Naive B cell (primary cell): Measurements from ENCODE around the gene CHSY1. TPM values are rescaled to one million over a fixed set of nuclear protein-coding genes. Genes with fewer than 3 reads are reported as not detected.

Experiments
- ATAC-seq, 2 donors: fragments of 150-1000 bp; cut with Tn5 transposase; 2 replicates each; pipeline ENCODE4 v1.10.0; 2021; ENCODE audit warnings: low read depth in 2 of 2, mild to moderate bottlenecking in 2 of 2, moderate library complexity in 2 of 2
- DNase-seq: peaks from one replicate; pipeline ENCODE4 v3.0.0; 2022
- H3K27ac Mint-ChIP-seq, 6 donors: one replicate each; pipeline ENCODE4 v1.8.0; 2020 to 2022; ENCODE audit warnings: mild to moderate bottlenecking in 6 of 6, mixed read lengths in 6 of 6, moderate library complexity in 5 of 6, inconsistent platforms in 2 of 6
- H3K27me3 Mint-ChIP-seq, 3 donors: one replicate each; pipeline ENCODE4 v1.8.0; 2021 to 2022; ENCODE audit warnings: mixed read lengths in 3 of 3, mild to moderate bottlenecking in 1 of 3
- H3K36me3 Mint-ChIP-seq, 2 donors: one replicate each; pipeline ENCODE4 v1.8.0; 2020 to 2022; ENCODE audit warnings: mixed read lengths in 2 of 2, inconsistent platforms in 1 of 2, mild to moderate bottlenecking in 1 of 2
- H3K4me1 Mint-ChIP-seq, 3 donors: one replicate each; pipeline ENCODE4 v1.8.0; 2020 to 2022; ENCODE audit warnings: mixed read lengths in 3 of 3, inconsistent platforms in 1 of 3, mild to moderate bottlenecking in 1 of 3, moderate library complexity in 1 of 3
- H3K4me3 Mint-ChIP-seq, 8 donors: one replicate each; pipeline ENCODE4 v1.8.0; 2020 to 2022; ENCODE audit warnings: mild to moderate bottlenecking in 8 of 8, mixed read lengths in 8 of 8, moderate library complexity in 8 of 8, inconsistent platforms in 2 of 8
- H3K9me3 Mint-ChIP-seq, 7 donors: one replicate each; pipeline ENCODE4 v1.8.0; 2020 to 2022; ENCODE audit warnings: mixed read lengths in 7 of 7, mild to moderate bottlenecking in 5 of 7, inconsistent platforms in 2 of 7, moderate library complexity in 1 of 7
- polyA plus RNA-seq, 6 donors: library from polyadenylated mRNA; unstranded; fragments of 300-500 nt; fragmentation: Illumina TruSeq; gene quantifications; one replicate each; pipeline ENCODE4 v1.2.3, GENCODE V29; 2021; ENCODE audit warnings: low read depth in 6 of 6

Gene CHSY1
- polyA plus RNA-seq, 6 donors from 2014 or later = 2.0 to 3.7 (median 2.5) TPM

DNA sequence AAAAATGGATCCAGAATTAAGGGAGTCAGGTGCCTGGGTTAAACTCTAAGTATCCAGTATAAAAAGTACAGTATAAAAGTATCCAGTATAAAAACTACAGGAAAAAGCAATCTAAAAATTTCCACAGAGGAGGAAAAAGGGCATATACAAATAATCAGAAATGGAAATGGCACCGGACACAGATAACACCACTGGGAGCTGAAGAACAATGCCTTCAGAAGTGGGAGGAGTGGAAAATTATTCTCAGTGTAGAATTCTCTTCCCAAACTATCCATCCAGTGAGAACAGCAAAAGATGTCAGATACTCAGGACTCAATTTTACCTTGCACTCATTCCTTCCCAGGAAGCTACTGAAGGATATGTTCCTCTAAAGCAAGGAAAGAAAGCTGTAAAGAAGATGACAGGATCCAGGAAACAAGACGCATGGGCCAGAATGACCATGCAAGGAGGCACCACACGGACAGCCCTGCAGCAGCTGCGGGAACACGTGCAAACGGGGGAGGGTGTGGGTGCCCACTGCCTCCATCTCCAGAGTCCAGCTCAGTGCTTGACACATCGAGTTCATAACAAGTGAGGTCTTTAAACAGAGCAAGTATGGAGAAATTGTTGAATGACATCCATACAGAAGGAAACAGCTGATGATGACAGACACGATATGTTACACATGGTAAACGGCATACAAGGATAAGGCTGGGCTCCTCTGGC, 68.5 kb downstream of the CHSY1 start:
- DNase-seq (no peak), ATAC-seq (no peak)
- Mint-ChIP-seq H3K27ac (peak overlapping the region in 1 of 6 donors; percentile 75), H3K4me1 (peaks cover 16 to 24% (median 20%) of the 10 kb centered on the region in 3 donors), H3K4me3 (no peak overlapping the region), H3K27me3 (no peaks in the 10 kb centered on the region), H3K36me3 (peaks cover 0 to 5% of the 10 kb centered on the region in 2 donors), H3K9me3 (no peaks in the 10 kb centered on the region)

DNA sequence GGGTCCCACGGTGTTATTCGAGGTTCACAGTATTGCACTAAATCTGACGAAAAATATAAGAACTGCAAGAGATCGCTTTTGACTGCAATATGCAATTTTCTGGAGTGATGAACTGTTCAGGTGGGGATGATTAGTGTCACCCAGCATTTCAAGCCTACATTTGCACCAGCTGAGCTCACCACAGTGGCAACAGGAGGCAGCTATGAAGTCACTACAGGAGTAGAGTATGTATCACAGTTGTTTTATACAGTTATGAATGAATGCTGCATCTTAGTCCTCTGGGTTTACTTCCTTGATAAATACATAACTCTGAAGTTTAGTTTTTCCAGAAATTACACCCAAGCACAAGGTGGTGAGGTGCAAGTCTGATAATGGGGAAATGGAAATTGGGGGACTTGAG, 69.6 kb downstream of the CHSY1 start:
- ATAC-seq = no peak
- DNase-seq = no peak
- Mint-ChIP-seq H3K4me1 (peaks cover 11 to 19% (median 14%) of the 10 kb centered on the region in 3 donors), H3K9me3 (no peaks in the 10 kb centered on the region), H3K36me3 (peaks cover 9 to 15% of the 10 kb centered on the region in 2 donors), H3K27me3 (no peaks in the 10 kb centered on the region), H3K27ac (peak overlapping the region in 3 of 6 donors; percentile 5 to 75 (median 22)), H3K4me3 (no peak overlapping the region)

DNA sequence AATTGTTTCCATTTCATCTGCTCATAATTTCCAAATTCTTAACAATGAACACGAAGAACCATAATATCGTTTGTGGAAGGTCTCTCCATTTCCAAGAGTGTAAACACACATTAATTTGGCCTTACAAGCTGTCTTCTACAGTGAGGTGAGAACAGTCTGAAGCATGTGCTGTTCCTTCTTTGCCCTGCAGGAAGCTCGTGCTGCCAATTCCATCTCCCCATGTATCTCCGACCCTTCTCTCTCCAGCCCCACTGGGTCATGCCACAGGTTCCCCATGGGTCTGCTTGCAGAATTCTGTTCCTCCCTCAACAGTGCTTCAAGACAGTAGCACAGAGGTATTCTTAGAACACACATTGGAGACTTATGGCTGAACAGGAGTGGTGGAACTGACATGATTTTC, 70.5 kb downstream of the CHSY1 start:
- Mint-ChIP-seq H3K27me3 (no peaks in the 10 kb centered on the region), H3K27ac (no peak overlapping the region), H3K4me1 (peaks cover 12 to 19% (median 14%) of the 10 kb centered on the region in 3 donors)

DNA sequence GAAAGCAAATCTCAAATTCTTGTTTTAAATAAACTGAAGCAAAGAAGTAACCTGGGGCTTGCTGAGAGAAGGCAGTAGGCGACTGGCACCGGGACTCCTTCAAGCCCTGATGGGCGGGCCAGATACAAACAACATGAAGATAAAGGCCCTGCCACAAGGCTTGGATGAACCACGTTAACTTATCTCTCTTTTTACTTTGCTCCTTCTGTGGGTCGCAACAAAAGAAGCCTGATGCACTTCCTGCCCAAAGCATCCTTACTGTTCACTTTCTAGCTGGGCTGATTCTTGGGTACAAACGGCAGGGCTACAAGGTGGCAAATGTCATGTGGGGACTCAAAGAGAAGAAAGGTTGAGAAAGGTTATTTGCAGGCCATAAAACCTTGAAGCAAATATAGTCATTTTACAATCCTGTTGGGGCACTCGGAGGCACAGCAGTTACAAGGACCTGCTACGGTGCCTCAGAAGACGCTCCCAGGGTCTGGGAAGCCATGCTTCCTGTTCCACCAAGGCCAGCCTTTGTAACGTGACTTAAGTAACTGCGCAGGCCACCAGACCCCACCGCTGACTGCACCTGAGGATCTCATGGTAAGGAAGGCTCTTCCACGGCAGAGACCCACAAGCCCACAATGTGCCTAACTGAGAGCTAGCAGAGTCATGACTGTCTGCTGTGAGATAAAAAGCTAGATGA, 71.1 kb downstream of the CHSY1 start:
- H3K4me1 Mint-ChIP-seq = peaks cover 13 to 20% (median 14%) of the 10 kb centered on the region in 3 donors
- no peaks in the 10 kb centered on the region for H3K9me3 Mint-ChIP-seq
- peaks cover 9 to 15% of the 10 kb centered on the region in 2 donors for H3K36me3 Mint-ChIP-seq
- H3K27me3 Mint-ChIP-seq = no peaks in the 10 kb centered on the region
- H3K27ac Mint-ChIP-seq = peak overlapping the region in 1 of 6 donors; percentile 20
- DNase-seq = no peak
- no peak overlapping the region for H3K4me3 Mint-ChIP-seq
- ATAC-seq = no peak

More for the DNA sequence above, 70.5 kb downstream of the CHSY1 start:
- no peaks in the 10 kb centered on the region for H3K9me3 Mint-ChIP-seq
- H3K36me3 Mint-ChIP-seq = peaks cover 9 to 15% of the 10 kb centered on the region in 2 donors
- ATAC-seq (no peak), DNase-seq (no peak)
- no peak overlapping the region for H3K4me3 Mint-ChIP-seq

DNA sequence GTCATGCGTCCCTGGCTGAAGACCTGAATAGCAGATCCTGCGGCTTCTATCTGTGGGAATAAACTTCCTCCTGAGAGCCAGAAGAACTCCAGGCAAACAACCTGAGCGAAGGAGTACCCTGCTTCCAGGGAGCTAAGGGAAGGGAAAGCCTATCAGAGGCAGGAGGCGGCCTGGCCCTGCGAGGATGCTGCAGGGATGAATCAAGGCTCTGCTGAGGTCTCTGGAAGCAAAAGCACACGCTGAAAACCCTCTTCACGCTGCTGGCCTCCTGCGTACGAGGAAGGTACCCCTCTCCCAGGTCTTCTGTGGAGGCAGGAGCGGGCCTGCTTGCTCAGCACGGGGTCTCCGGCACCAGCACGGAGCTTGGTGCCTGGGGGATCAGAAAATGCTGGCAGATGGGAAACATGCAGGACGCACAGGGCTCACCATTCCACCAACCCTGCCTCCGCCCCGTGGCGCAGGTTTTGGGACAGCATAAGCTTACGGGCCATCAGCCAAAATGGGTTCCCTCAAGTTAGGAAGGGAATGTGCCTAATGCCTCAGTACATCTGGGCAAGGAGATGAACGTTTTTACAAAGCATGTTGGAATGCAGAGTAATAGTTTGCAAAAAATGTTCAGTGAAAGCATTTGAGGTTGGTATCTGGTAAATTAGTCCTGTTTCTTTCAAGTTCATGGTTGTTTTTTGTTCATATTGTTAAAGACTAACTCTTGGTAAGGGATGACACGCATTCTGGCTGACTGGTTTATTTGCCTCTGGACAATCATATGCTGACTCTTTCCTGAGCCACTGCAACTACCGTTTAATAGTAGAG, 72.3 kb downstream of the CHSY1 start:
- ATAC-seq (no peak), DNase-seq (no peak)
- Mint-ChIP-seq H3K36me3 (peaks cover 9 to 15% of the 10 kb centered on the region in 2 donors), H3K27me3 (no peaks in the 10 kb centered on the region), H3K27ac (peak overlapping the region in 1 of 6 donors; percentile 5), H3K9me3 (no peaks in the 10 kb centered on the region), H3K4me3 (peak overlapping the region in 1 of 8 donors; percentile 81), H3K4me1 (peaks cover 19 to 27% (median 26%) of the 10 kb centered on the region in 3 donors)

DNA sequence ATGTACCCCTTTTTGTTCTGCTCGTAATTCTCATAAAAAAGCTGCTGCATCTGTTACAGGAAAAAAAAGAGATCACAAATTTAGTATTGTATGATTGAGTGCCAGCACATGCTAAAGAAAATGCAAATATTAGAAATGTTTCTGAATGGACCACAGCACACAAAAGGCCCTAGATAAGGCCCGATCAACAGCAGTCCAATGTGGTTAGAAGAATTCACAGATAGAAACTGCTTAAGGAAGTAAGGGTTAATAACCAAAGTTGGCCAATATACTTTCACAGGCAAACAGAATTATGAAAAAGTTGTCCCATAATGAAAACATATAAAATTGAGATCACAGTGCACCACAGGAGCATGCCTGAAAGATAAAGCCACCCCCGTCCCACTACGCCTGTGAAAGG, 72.9 kb downstream of the CHSY1 start:
- DNase-seq = no peak
- peaks cover 25 to 33% (median 31%) of the 10 kb centered on the region in 3 donors for H3K4me1 Mint-ChIP-seq
- H3K27me3 Mint-ChIP-seq = no peaks in the 10 kb centered on the region
- H3K9me3 Mint-ChIP-seq = no peaks in the 10 kb centered on the region
- no peak for ATAC-seq
- no peak overlapping the region for H3K4me3 Mint-ChIP-seq
- H3K36me3 Mint-ChIP-seq = peaks cover 9 to 21% of the 10 kb centered on the region in 2 donors
- no peak overlapping the region for H3K27ac Mint-ChIP-seq

DNA sequence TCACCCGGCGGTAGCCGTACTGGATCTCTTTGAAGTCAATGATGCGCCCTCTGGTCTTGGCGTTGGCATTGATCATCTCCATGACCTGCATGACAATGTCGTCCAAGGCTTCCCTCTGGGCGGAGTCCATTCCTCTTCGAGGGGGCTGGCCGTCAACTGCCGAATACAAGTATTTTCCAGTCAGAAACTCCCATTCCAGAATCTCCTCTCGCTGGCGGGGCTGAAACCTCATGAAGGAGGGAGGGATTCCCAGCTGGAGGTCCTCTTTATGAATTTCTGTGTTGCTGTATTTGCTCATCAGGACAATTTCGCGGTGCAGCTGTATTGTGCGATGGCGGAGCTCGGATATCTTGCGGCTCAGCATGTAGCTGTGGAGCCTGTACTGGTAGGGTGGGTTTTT, 73.4 kb downstream of the CHSY1 start:
- Mint-ChIP-seq H3K27ac (peak overlapping the region in 1 of 6 donors; percentile 53), H3K9me3 (no peaks in the 10 kb centered on the region), H3K4me3 (no peak overlapping the region), H3K4me1 (peaks cover 26 to 31% (median 30%) of the 10 kb centered on the region in 3 donors), H3K36me3 (peaks cover 9 to 23% of the 10 kb centered on the region in 2 donors), H3K27me3 (no peaks in the 10 kb centered on the region)
- no peak for DNase-seq
- no peak for ATAC-seq

DNA sequence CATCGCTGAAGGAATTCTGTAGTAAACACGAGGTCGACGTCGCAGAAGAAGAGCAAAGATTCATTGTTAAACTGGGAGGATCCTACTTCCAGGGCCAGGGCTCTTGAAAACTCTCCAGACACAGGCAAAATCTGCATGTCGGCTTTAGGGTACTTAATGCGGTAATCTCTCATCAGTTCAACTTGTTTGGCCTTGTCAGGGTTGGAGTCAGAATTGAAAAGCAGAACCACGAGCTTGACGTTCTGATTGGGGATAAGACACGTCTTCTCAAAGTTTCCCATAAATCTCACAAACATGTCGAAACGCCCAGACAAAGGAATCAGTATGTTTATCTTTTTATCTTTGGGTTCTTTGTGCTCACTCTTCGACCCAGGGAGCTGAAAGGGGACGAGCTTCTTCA, 74.0 kb downstream of the CHSY1 start:
- Mint-ChIP-seq H3K27ac (peak overlapping the region in 1 of 6 donors; percentile 53), H3K4me3 (no peak overlapping the region), H3K9me3 (no peaks in the 10 kb centered on the region), H3K27me3 (no peaks in the 10 kb centered on the region), H3K4me1 (peaks cover 24 to 30% (median 29%) of the 10 kb centered on the region in 3 donors), H3K36me3 (peaks cover 9 to 23% of the 10 kb centered on the region in 2 donors)
- no peak for ATAC-seq
- DNase-seq = no peak

DNA sequence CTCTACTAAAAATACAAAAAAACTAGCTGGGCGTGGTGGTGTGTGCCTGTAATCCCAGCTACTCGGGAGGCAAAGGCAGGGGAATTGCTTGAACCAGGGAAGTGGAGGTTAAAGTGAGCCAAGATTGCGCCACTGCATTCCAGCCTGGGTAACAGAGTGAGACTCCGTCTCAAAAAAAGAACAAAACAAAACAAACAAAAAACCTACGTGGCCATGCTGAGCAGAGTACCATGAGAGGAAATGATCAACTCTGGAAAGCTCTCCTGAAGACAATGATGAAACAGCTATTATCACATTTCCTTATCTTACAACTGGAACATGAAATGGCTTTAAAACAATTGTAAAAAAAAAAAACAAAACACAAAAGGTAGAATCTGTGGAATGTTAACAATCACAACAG, 75.2 kb downstream of the CHSY1 start:
- Mint-ChIP-seq H3K4me3 (peak overlapping the region in 1 of 8 donors; percentile 61), H3K27me3 (no peaks in the 10 kb centered on the region), H3K9me3 (no peaks in the 10 kb centered on the region), H3K36me3 (peaks cover 9 to 23% of the 10 kb centered on the region in 2 donors), H3K27ac (peak overlapping the region in 2 of 6 donors; percentile 20 to 27), H3K4me1 (peaks cover 21 to 31% (median 30%) of the 10 kb centered on the region in 3 donors)
- ATAC-seq (no peak), DNase-seq (no peak)

DNA sequence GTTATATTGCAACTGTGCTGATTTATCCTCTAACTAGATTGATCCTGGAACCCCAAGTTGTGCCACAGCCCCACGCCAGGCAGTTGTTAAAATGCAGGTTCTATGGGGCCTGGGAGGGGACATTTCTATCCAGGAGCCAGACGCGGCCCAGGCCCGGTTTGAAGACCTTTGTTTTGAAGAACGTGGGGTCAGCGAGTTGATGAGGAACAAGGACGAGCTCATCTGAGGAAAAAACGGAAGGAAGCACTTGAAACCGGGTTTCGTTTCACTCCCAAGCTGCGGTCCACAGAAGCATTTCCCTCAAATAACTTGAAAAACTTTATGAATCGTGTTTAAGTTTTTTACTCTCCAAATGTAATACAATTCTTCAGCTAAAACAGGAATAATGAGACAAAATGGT, 76.4 kb downstream of the CHSY1 start:
- Mint-ChIP-seq H3K36me3 (peaks cover 9 to 23% of the 10 kb centered on the region in 2 donors), H3K4me1 (peaks cover 21 to 30% (median 26%) of the 10 kb centered on the region in 3 donors), H3K9me3 (no peaks in the 10 kb centered on the region), H3K4me3 (peak overlapping the region in 7 of 8 donors; percentile 48 to 82 (median 71)), H3K27me3 (no peaks in the 10 kb centered on the region), H3K27ac (peak overlapping the region in 5 of 6 donors; percentile 8 to 84 (median 41))
- no peak for DNase-seq
- peak in 1 of 2 donors; percentile 59 for ATAC-seq

DNA sequence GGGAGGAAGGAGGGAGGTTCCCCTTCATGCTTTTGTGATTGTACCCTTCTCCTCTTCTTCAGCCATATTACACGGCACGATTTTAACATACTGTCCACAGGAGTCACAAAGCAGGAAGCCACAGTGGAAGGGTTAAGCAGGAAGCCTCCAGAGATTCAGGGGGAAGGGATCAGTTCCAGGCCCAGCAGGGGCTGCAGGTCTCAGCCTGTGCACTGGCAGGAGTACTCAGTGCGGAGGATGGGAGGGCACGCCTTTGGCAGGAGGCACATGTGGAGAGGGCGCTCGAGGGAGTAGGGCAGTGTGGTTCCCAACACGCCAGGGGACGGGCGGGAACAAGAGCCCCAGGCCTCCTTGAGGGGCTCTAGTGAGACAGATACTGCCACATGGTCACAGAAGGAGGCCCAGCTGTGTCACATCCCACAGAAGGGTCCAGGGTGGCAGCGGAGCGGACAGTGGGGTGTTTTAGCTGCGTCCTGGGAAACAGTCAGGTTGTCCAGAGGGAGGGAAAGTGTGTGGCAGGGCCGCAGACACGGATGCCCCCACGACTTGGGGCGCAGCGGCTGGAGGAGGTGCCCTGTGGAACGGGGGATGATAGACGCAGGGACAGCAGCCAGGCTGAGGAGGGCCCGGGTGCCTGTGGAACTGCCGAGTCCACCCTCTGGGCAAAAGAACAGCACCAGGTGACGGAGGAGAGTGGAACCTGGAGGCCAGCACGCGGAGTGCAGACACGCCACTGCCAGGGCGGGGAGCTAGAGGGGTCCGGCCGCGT, 77.5 kb downstream of the CHSY1 start:
- ATAC-seq (no peak), DNase-seq (no peak)
- Mint-ChIP-seq H3K36me3 (peaks cover 9 to 23% of the 10 kb centered on the region in 2 donors), H3K4me1 (peaks cover 21 to 30% (median 30%) of the 10 kb centered on the region in 3 donors), H3K4me3 (peak overlapping the region in 3 of 8 donors; percentile 35 to 36 (median 36)), H3K9me3 (no peaks in the 10 kb centered on the region), H3K27me3 (no peaks in the 10 kb centered on the region), H3K27ac (peak overlapping the region in 4 of 6 donors; percentile 18 to 78 (median 71))

DNA sequence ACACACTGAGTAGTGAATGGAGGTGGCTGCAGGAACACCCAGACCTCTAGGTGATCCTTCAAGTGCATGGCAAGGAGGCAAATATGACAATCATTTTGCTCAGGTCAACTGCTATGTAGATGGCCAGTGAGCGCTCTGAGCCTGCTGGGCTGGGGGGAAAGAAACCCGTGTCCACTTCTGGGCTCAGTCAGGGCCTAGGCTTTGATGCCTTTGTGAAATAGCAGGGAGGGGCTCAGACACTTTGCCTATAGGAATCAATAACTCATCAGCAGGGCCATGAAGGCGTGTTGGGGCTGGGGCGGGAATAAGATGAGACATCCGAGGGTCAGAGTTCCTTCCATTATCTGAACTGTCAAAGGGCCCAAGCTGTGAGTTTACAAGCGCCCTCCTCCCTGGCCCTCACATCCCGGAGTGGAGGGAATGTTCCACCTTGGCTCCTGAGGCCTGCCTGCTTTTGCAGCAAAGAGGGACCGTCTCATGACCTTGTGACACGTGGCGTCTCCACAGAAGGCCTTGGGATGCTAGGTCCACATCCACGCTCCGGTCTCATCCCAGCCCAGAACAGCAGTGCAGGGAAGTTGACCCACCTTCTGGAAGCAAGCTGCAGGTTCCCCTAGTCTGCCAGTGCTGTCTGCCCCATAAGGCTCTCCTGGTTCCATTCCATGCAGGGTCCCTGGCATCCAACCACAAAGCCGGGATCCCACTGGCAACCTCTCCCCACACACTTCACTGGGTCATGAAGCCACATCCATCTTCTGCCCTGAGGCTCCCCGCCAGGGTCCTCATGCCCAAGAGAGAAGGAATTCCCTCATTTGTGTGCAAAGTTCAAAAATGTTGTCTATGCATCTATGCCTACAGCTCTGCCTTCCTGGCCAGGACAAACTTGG, 78.4 kb downstream of the CHSY1 start:
- H3K27me3 Mint-ChIP-seq = no peaks in the 10 kb centered on the region
- H3K27ac Mint-ChIP-seq = peak overlapping the region in 3 of 6 donors; percentile 18 to 86 (median 28)
- DNase-seq (no peak), ATAC-seq (no peak)
- H3K4me1 Mint-ChIP-seq = peaks cover 21 to 30% (median 30%) of the 10 kb centered on the region in 3 donors
- H3K36me3 Mint-ChIP-seq = peaks cover 9 to 19% of the 10 kb centered on the region in 2 donors
- no peak overlapping the region for H3K4me3 Mint-ChIP-seq
- no peaks in the 10 kb centered on the region for H3K9me3 Mint-ChIP-seq
